Duodenal mucosa (tissue), 2 donors: Measurements from ENCODE around the gene SYNDIG1.

Experiments
- H3K27ac ChIP-seq: one replicate; pipeline ENCODE4 v1.7.0; 2013; ENCODE audit warnings: low read depth, low read length
- H3K27me3 ChIP-seq, 2 donors: one replicate each; pipeline ENCODE4 v1.7.0; 2013; ENCODE audit warnings: low read length in 2 of 2, control low read depth in 1 of 2; ENCODE audit not compliant: insufficient read depth in 2 of 2, control insufficient read depth in 1 of 2
- H3K36me3 ChIP-seq, 2 donors: one replicate each; pipeline ENCODE4 v1.7.0; 2013; ENCODE audit warnings: low read length in 2 of 2, control low read depth in 1 of 2; ENCODE audit not compliant: insufficient read depth in 2 of 2, control insufficient read depth in 1 of 2
- H3K4me1 ChIP-seq, 2 donors: one replicate each; pipeline ENCODE4 v1.7.0; 2013; ENCODE audit warnings: low read length in 2 of 2, control low read depth in 1 of 2; ENCODE audit not compliant: insufficient read depth in 2 of 2, control insufficient read depth in 1 of 2
- H3K4me3 ChIP-seq, 2 donors: one replicate each; pipeline ENCODE4 v1.7.0; 2013; ENCODE audit warnings: low read length in 2 of 2, low read depth in 1 of 2
- H3K9ac ChIP-seq, 2 donors: one replicate each; pipeline ENCODE4 v1.7.0; 2013; ENCODE audit warnings: low read length in 2 of 2, low read depth in 1 of 2
- H3K9me3 ChIP-seq, 2 donors: one replicate each; pipeline ENCODE4 v1.7.0; 2013; ENCODE audit warnings: low read length in 2 of 2, control low read depth in 1 of 2; ENCODE audit not compliant: control insufficient read depth in 1 of 2

The SYNDIG1 gene

GRCh38 chr20:24519476-24519875 is 50.0 kb downstream of the SYNDIG1 start:
- H3K4me3 ChIP-seq: no peak overlapping the region
- no peak overlapping the region for H3K27ac ChIP-seq
- H3K4me1 ChIP-seq: no peaks in the 10 kb centered on the region
- no peaks in the 10 kb centered on the region for H3K36me3 ChIP-seq
- H3K9ac ChIP-seq: no peak overlapping the region
- H3K9me3 ChIP-seq: no peaks in the 10 kb centered on the region
- peaks cover 0 to 2% of the 10 kb centered on the region in 2 donors for H3K27me3 ChIP-seq

GRCh38 chr20:24521032-24521431 is 51.6 kb downstream of the SYNDIG1 start:
- no peaks in the 10 kb centered on the region for H3K36me3 ChIP-seq
- H3K27me3 ChIP-seq: peaks cover 0 to 2% of the 10 kb centered on the region in 2 donors
- no peaks in the 10 kb centered on the region for H3K9me3 ChIP-seq
- H3K4me3 ChIP-seq: no peak overlapping the region
- no peak overlapping the region for H3K9ac ChIP-seq
- no peak overlapping the region for H3K27ac ChIP-seq
- H3K4me1 ChIP-seq: no peaks in the 10 kb centered on the region

- no peak overlapping the region for H3K4me3 ChIP-seq
- peaks cover 0 to 2% of the 10 kb centered on the region in 2 donors for H3K27me3 ChIP-seq
- H3K9me3 ChIP-seq: no peaks in the 10 kb centered on the region
- no peaks in the 10 kb centered on the region for H3K4me1 ChIP-seq
- no peaks in the 10 kb centered on the region for H3K36me3 ChIP-seq
- H3K27ac ChIP-seq: no peak overlapping the region
- no peak overlapping the region for H3K9ac ChIP-seq
Measured at GRCh38 chr20:24522452-24523330, 53.3 kb downstream of the SYNDIG1 start.

GRCh38 chr20:24523661-24524060 is 54.2 kb downstream of the SYNDIG1 start:
- no peaks in the 10 kb centered on the region for H3K36me3 ChIP-seq

GRCh38 chr20:24528583-24529368 is 59.3 kb downstream of the SYNDIG1 start:
- no peak overlapping the region for H3K27ac ChIP-seq
- no peaks in the 10 kb centered on the region for H3K36me3 ChIP-seq
- no peak overlapping the region for H3K9ac ChIP-seq
- H3K4me3 ChIP-seq: no peak overlapping the region
- no peaks in the 10 kb centered on the region for H3K4me1 ChIP-seq
- no peaks in the 10 kb centered on the region for H3K9me3 ChIP-seq
- no peaks in the 10 kb centered on the region for H3K27me3 ChIP-seq

More at GRCh38 chr20:24523661-24524060, 54.2 kb downstream of the SYNDIG1 start:
- Histone ChIP-seq H3K9me3 (no peaks in the 10 kb centered on the region), H3K27ac (no peak overlapping the region), H3K4me3 (no peak overlapping the region), H3K9ac (no peak overlapping the region), H3K4me1 (no peaks in the 10 kb centered on the region), H3K27me3 (peaks cover 0 to 2% of the 10 kb centered on the region in 2 donors)

- Histone ChIP-seq H3K4me3 (no peak overlapping the region), H3K9ac (no peak overlapping the region), H3K27me3 (no peaks in the 10 kb centered on the region), H3K4me1 (no peaks in the 10 kb centered on the region), H3K36me3 (no peaks in the 10 kb centered on the region), H3K9me3 (no peaks in the 10 kb centered on the region), H3K27ac (no peak overlapping the region)
Measured at GRCh38 chr20:24529369-24529719, 59.9 kb downstream of the SYNDIG1 start.

GRCh38 chr20:24530131-24530680 is 60.8 kb downstream of the SYNDIG1 start:
- Histone ChIP-seq H3K9me3 (no peaks in the 10 kb centered on the region), H3K27me3 (no peaks in the 10 kb centered on the region), H3K9ac (no peak overlapping the region), H3K4me3 (no peak overlapping the region), H3K4me1 (no peaks in the 10 kb centered on the region), H3K27ac (no peak overlapping the region), H3K36me3 (no peaks in the 10 kb centered on the region)

GRCh38 chr20:24531202-24531601 is 61.8 kb downstream of the SYNDIG1 start:
- no peaks in the 10 kb centered on the region for H3K27me3 ChIP-seq
- no peak overlapping the region for H3K4me3 ChIP-seq
- no peak overlapping the region for H3K27ac ChIP-seq
- no peaks in the 10 kb centered on the region for H3K4me1 ChIP-seq
- no peaks in the 10 kb centered on the region for H3K36me3 ChIP-seq
- no peaks in the 10 kb centered on the region for H3K9me3 ChIP-seq
- no peak overlapping the region for H3K9ac ChIP-seq

GRCh38 chr20:24531631-24532419 is 62.4 kb downstream of the SYNDIG1 start:
- Histone ChIP-seq H3K9me3 (no peaks in the 10 kb centered on the region), H3K27me3 (no peaks in the 10 kb centered on the region), H3K4me1 (no peaks in the 10 kb centered on the region), H3K36me3 (no peaks in the 10 kb centered on the region), H3K9ac (no peak overlapping the region), H3K4me3 (no peak overlapping the region), H3K27ac (no peak overlapping the region)
